DOHH2 (cell line): Measurements from ENCODE around the gene IGF2BP2.

Source experiments
- H3F3A ChIP-seq: fragments of 200-600 bp; sonication (generic), shearing (Covaris generic); 2 replicates; pipeline ENCODE4 v1.6.0; 2016; ENCODE audit warnings: antibody characterized with exemption, mild to moderate bottlenecking; ENCODE audit not compliant: control insufficient read depth, insufficient read depth
- H3K27ac ChIP-seq: fragments of 200-600 bp; sonication (generic); 2 replicates; pipeline ENCODE4 v1.5.1; 2014; ENCODE audit warnings: low read depth, mild to moderate bottlenecking, low read length, moderate library complexity
- H3K27me3 ChIP-seq: fragments of 200-600 bp; sonication (generic); 2 replicates; pipeline ENCODE4 v1.6.1; 2014; ENCODE audit warnings: mild to moderate bottlenecking, low read length, mixed read lengths; ENCODE audit not compliant: control insufficient read depth
- H3K36me3 ChIP-seq: fragments of 200-600 bp; sonication (generic); 2 replicates; pipeline ENCODE4 v1.6.1; 2014; ENCODE audit warnings: mild to moderate bottlenecking, low read length, moderate library complexity, mixed read lengths; ENCODE audit not compliant: control insufficient read depth
- H3K4me1 ChIP-seq: fragments of 200-600 bp; sonication (generic); 2 replicates; pipeline ENCODE4 v1.6.1; 2014; ENCODE audit warnings: mild to moderate bottlenecking, low read length, mixed read lengths; ENCODE audit not compliant: control insufficient read depth
- H3K4me2 ChIP-seq: fragments of 200-600 bp; sonication (generic); 2 replicates; pipeline ENCODE4 v1.6.0; 2014; ENCODE audit warnings: mild to moderate bottlenecking, low read length, moderate library complexity
- H3K4me3 ChIP-seq: fragments of 200-600 bp; sonication (generic); 2 replicates; pipeline ENCODE4 v1.5.1; 2014; ENCODE audit warnings: mild to moderate bottlenecking, low read length, mixed read lengths
- H3K79me2 ChIP-seq: fragments of 200-600 bp; sonication (generic); 2 replicates; pipeline ENCODE4 v1.6.1; 2014; ENCODE audit warnings: mild to moderate bottlenecking, low read length, mixed read lengths; ENCODE audit not compliant: control insufficient read depth
- H3K9me2 ChIP-seq: fragments of 200-600 bp; sonication (generic); replicated peaks from 2 replicates; pipeline ENCODE4 v1.6.1; 2014; ENCODE audit warnings: mild to moderate bottlenecking, low read length, mixed read lengths; ENCODE audit not compliant: control insufficient read depth
- H3K9me3 ChIP-seq: fragments of 200-600 bp; sonication (generic); 2 replicates; pipeline ENCODE4 v1.6.1; 2014; ENCODE audit warnings: antibody characterized with exemption, low read length, mixed read lengths; ENCODE audit not compliant: control insufficient read depth, insufficient read depth
- H4K20me1 ChIP-seq: fragments of 200-600 bp; sonication (generic); 2 replicates; pipeline ENCODE4 v1.6.0; 2014; ENCODE audit warnings: low read depth, mild to moderate bottlenecking, antibody characterized with exemption, low read length, moderate library complexity; ENCODE audit not compliant: control insufficient read depth, insufficient read depth
- CTCF ChIP-seq: fragments of 200-600 bp; sonication (generic); IDR thresholded peaks from one replicate; pipeline ENCODE4 v1.5.1; 2014; ENCODE audit warnings: antibody characterized with exemption, mild to moderate bottlenecking, low read depth, low read length; ENCODE audit not compliant: poor library complexity, severe bottlenecking
- EZH2phosphoT487 ChIP-seq: fragments of 200-600 bp; sonication (generic); IDR thresholded peaks from 2 replicates; pipeline ENCODE4 v1.6.1; 2017; ENCODE audit warnings: borderline replicate concordance, mild to moderate bottlenecking, antibody characterized with exemption, low read length, moderate library complexity, mixed read lengths

Gene IGF2BP2

GRCh38 chr3:185658943-185659342 lies 165.9 kb downstream of the IGF2BP2 start:
- Histone ChIP-seq H3K79me2 (no peaks in the 10 kb centered on the region), H3K27me3 (peaks cover 18% of the 10 kb centered on the region), H3K4me2 (no peak overlapping the region), H3K9me2 (no peaks in the 10 kb centered on the region), H3K4me1 (no peaks in the 10 kb centered on the region), H3K9me3 (no peaks in the 10 kb centered on the region), H3K27ac (no peak overlapping the region), H4K20me1 (no peaks in the 10 kb centered on the region), H3K36me3 (no peaks in the 10 kb centered on the region), H3F3A (no peaks in the 10 kb centered on the region), H3K4me3 (no peak overlapping the region)
- no peak for TF ChIP-seq EZH2phosphoT487
- TF ChIP-seq CTCF = no peak

GRCh38 chr3:185658504-185658912 lies 166.3 kb downstream of the IGF2BP2 start:
- Histone ChIP-seq H3K27ac (no peak overlapping the region), H3K4me1 (no peaks in the 10 kb centered on the region), H3K9me2 (no peaks in the 10 kb centered on the region), H3K4me2 (no peak overlapping the region), H3K4me3 (no peak overlapping the region), H3K27me3 (peaks cover 19% of the 10 kb centered on the region), H3K36me3 (no peaks in the 10 kb centered on the region), H4K20me1 (no peaks in the 10 kb centered on the region), H3K9me3 (no peaks in the 10 kb centered on the region), H3K79me2 (no peaks in the 10 kb centered on the region), H3F3A (no peaks in the 10 kb centered on the region)
- TF ChIP-seq EZH2phosphoT487 = no peak
- no peak for TF ChIP-seq CTCF

- Histone ChIP-seq H3K9me3 (no peaks in the 10 kb centered on the region), H3K27me3 (peaks cover 14% of the 10 kb centered on the region), H3K27ac (no peak overlapping the region), H3K4me1 (no peaks in the 10 kb centered on the region), H3K79me2 (no peaks in the 10 kb centered on the region), H3K4me2 (no peak overlapping the region), H3F3A (no peaks in the 10 kb centered on the region), H3K9me2 (no peaks in the 10 kb centered on the region), H3K36me3 (no peaks in the 10 kb centered on the region), H4K20me1 (no peaks in the 10 kb centered on the region), H3K4me3 (no peak overlapping the region)
- no peak for TF ChIP-seq EZH2phosphoT487
- no peak for TF ChIP-seq CTCF
Observed at GRCh38 chr3:185657691-185658503, 166.9 kb downstream of the IGF2BP2 start.
